GM23338 (cell line): ENCODE measurements around the gene XIRP2.

Source experiments
- CTCF ChIP-seq, 2 experiments: fragments of 200-600 bp in 1 of 2; sonication (generic) in 1 of 2; conservative IDR thresholded peaks; 2 replicates each; pipeline versions ENCODE4 v1.5.1 to v1.6.1; 2016 to 2017; ENCODE audit warnings: antibody characterized with exemption in 2 of 2, low read depth in 2 of 2, mild to moderate bottlenecking in 2 of 2, moderate library complexity in 1 of 2
- EZH2phosphoT487 ChIP-seq: fragments of 200-600 bp; sonication (generic); IDR thresholded peaks from one replicate; pipeline ENCODE4 v1.8.1; 2018; ENCODE audit warnings: antibody characterized with exemption; ENCODE audit not compliant: unreplicated experiment
- REST ChIP-seq: IDR thresholded peaks from one replicate; pipeline ENCODE4 v1.6.1; 2018; ENCODE audit warnings: antibody characterized with exemption; ENCODE audit not compliant: unreplicated experiment

DNA sequence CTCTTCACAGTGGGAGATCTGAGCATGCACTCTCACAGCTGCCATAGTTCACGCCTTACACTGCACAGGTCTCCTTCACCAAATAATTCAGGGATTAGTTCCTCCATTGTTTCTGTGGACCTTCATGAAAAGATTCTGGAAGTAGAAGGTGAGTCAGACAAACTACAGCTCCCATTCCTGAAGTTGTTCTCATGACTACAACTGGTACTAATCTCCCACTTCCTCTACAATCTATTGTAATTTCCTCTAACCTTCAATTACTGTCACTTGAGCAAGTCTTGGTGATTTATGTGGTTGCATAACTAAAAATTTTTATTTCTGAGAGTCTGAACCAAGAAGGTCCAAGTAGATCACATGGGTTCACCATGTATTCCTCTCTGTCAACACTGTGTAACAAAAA, 128.7 kb downstream of the XIRP2 start:
- TF ChIP-seq CTCF (conservative IDR thresholded peaks at IDR 0.05; ENCODE audit: low read depth in 2 of 2): no peak
- no peak for TF ChIP-seq REST
- TF ChIP-seq EZH2phosphoT487: no peak
